Measurements from ENCODE around the gene GUCA1A. TPM values are rescaled to one million over a fixed set of nuclear protein-coding genes. Genes with fewer than 3 reads are reported as not detected.

The GUCA1A gene
- total RNA-seq, 1 donor from 2014 or later, result not detected

DNA sequence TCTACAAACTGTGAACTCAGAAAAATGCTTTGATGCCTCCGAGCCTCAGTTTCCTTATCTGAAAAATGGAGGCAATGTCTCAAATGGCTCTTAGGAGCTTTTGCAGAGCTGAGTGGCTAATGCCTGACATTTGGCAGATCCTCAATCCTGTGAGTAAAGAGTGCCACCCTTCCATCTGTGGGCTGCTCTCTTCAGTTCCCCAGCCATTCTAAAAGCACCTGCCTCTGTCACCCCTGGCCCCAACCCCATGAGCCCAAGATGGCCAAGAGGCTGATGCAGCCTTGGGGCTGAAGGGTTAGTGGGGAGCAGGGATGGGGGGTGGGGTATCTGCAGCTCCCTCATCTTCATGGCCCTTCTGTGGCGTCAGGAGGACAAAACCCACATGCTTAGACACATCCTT, 14.5 kb upstream of the GUCA1A start:
- no peak overlapping the region for H3K4me3 Mint-ChIP-seq
- TF ChIP-seq, protein P1, sequence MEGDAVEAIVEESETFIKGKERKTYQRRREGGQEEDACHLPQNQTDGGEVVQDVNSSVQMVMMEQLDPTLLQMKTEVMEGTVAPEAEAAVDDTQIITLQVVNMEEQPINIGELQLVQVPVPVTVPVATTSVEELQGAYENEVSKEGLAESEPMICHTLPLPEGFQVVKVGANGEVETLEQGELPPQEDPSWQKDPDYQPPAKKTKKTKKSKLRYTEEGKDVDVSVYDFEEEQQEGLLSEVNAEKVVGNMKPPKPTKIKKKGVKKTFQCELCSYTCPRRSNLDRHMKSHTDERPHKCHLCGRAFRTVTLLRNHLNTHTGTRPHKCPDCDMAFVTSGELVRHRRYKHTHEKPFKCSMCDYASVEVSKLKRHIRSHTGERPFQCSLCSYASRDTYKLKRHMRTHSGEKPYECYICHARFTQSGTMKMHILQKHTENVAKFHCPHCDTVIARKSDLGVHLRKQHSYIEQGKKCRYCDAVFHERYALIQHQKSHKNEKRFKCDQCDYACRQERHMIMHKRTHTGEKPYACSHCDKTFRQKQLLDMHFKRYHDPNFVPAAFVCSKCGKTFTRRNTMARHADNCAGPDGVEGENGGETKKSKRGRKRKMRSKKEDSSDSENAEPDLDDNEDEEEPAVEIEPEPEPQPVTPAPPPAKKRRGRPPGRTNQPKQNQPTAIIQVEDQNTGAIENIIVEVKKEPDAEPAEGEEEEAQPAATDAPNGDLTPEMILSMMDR (IDR thresholded peaks at IDR 0.05), result no peak
- ATAC-seq (ENCODE audit: low read depth) (no peak), DNase-seq (no peak)
- intact Hi-C loops (cut with micrococcal nuclease), result no loop called here
- H3K4me1 Mint-ChIP-seq, result no peaks in the 10 kb centered on the region
- ChIA-PET POLR2A (no interaction called here), CTCF (no interaction called here)
- no peaks in the 10 kb centered on the region for H3K36me3 Mint-ChIP-seq (ENCODE audit: low read depth)
- no peak overlapping the region for H3K27ac Mint-ChIP-seq
- H3K9me3 Mint-ChIP-seq, result no peaks in the 10 kb centered on the region
- peaks cover 11% of the 10 kb centered on the region for H3K27me3 Mint-ChIP-seq

DNA sequence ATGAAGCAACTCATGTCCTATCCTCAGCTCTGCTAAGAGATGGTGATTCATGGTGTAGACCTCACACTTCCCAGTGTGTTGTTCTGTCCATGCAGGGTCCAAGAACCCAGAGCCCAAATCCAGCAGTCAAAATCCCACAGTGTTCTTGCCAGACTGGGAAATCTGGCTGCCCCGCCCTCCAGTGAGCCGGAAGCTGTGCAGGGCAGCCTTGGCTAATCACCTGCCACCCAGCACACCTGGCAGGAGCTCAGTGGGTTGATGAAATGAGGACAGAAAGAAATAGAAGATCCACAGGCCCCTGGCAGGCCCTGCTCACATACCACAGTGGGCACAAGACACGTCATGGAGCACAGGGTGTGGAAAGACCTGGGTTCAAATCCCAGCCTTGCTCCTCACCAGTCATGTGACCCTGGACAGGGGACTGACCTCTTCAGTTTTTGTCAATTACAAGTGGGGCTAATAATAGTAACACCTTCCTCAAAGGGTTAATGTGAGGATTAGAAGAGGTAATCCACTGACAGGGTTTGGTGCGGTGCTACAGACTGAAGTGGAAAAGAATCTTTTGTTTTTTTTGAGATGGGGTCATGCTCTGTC, 13.6 kb upstream of the GUCA1A start:
- TF ChIP-seq, protein P1 (IDR thresholded peaks at IDR 0.05), result no peak
- H3K36me3 Mint-ChIP-seq (ENCODE audit: low read depth), result no peaks in the 10 kb centered on the region
- POLR2A ChIA-PET, result no interaction called here

DNA sequence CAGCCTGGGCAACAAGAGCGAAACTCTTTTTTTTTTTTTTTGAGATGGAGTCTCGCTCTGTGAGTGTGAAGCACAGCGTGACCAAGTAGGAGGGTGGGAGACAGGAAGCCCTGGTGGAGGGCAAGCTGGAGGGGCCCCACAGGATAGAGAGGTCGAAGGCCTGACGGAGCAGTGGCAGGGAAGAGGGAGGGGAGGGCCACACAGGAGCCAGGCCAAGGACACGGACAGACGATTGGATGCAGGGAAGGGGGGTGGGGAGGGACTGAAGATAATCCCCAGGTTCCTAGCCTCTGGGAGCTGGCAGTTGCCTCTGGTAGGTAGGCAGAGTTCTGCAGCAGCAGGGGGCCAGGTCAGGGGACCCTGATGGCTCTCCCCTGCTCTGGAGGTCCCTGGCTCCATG, 10.8 kb upstream of the GUCA1A start:
- Mint-ChIP-seq H3K27me3 (peaks cover 11% of the 10 kb centered on the region), H3K9me3 (no peaks in the 10 kb centered on the region), H3K36me3 (ENCODE audit: low read depth) (no peaks in the 10 kb centered on the region), H3K4me1 (no peaks in the 10 kb centered on the region), H3K4me3 (no peak overlapping the region), H3K27ac (no peak overlapping the region)
- TF ChIP-seq, protein P1 (IDR thresholded peaks at IDR 0.05), result no peak
- DNase-seq (no peak), ATAC-seq (ENCODE audit: low read depth) (no peak)
- intact Hi-C loops (cut with micrococcal nuclease), result no loop called here
- ChIA-PET CTCF (no interaction called here), POLR2A (no interaction called here)

More for the DNA sequence above, 13.6 kb upstream of the GUCA1A start:
- CTCF ChIA-PET, result no interaction called here
- ATAC-seq (ENCODE audit: low read depth) (no peak), DNase-seq (no peak)
- no peaks in the 10 kb centered on the region for H3K9me3 Mint-ChIP-seq
- H3K27me3 Mint-ChIP-seq, result peaks cover 11% of the 10 kb centered on the region
- intact Hi-C loops (cut with micrococcal nuclease), result no loop called here
- H3K4me1 Mint-ChIP-seq, result no peaks in the 10 kb centered on the region
- no peak overlapping the region for H3K27ac Mint-ChIP-seq
- no peak overlapping the region for H3K4me3 Mint-ChIP-seq

DNA sequence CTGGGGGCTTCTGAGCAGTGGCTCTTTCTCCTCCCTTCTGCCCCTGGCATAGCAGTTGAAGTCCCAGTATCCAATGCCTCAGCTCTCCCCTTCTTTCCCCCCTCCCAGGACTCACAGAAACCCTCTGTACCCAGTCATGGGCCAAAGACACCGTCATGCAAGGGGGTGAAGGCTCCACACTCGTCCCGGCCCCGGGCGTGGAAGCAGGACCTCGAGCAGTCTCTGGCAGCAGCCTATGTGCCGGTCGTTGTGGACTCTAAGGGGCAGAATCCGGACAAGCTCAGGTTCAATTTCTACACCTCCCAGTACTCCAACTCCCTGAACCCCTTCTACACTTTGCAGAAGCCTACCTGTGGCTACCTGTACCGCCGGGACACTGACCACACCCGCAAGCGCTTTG, 10.4 kb upstream of the GUCA1A start:
- H3K36me3 Mint-ChIP-seq (ENCODE audit: low read depth), result no peaks in the 10 kb centered on the region
- H3K4me1 Mint-ChIP-seq, result no peaks in the 10 kb centered on the region
- TF ChIP-seq, protein P1 (IDR thresholded peaks at IDR 0.05), result no peak
- H3K27me3 Mint-ChIP-seq, result peaks cover 11% of the 10 kb centered on the region
- H3K4me3 Mint-ChIP-seq, result no peak overlapping the region
- CTCF ChIA-PET, result no interaction called here
- H3K27ac Mint-ChIP-seq, result no peak overlapping the region
- ATAC-seq (ENCODE audit: low read depth) (no peak), DNase-seq (no peak)
- no peaks in the 10 kb centered on the region for H3K9me3 Mint-ChIP-seq
- POLR2A ChIA-PET, result no interaction called here
- intact Hi-C loops (cut with micrococcal nuclease), result no loop called here

DNA sequence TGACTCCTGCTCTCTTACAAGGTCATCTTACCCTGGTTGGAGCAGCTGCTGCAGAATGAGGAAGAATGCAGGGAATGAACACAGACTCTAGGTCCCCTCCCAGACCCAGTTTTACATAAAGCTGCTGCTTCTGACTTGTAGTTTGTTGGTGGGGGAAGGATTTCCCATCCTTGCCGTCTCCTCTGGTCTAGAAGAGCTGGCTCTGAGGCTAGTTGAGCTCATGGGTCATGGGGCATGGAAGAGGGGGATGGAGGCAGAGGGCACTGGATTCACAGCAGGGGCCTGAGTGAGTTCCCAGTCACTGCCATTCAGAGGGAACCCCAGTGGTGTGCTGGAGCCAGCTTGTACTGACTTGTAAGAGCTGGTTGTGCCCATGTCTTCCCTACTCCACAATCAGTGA, 9.2 kb upstream of the GUCA1A start:
- no peaks in the 10 kb centered on the region for H3K36me3 Mint-ChIP-seq (ENCODE audit: low read depth)
- H3K4me1 Mint-ChIP-seq, result no peaks in the 10 kb centered on the region
- no peak overlapping the region for H3K27ac Mint-ChIP-seq
- peaks cover 15% of the 10 kb centered on the region for H3K27me3 Mint-ChIP-seq
- H3K4me3 Mint-ChIP-seq, result no peak overlapping the region
- CTCF ChIA-PET, result interaction anchor here (1.8 kb wide), 1 partner anchor 120 kb away, joined by 4 read pairs; no protein-coding TSS in a partner anchor
- no peaks in the 10 kb centered on the region for H3K9me3 Mint-ChIP-seq
- TF ChIP-seq, protein P1 (IDR thresholded peaks at IDR 0.05), result no peak
- DNase-seq (no peak), ATAC-seq (ENCODE audit: low read depth) (no peak)
- POLR2A ChIA-PET, result interaction anchor here (0.5 to 0.7 kb wide), 2 partner anchors 9 to 45 kb away, joined by 3 to 4 read pairs; no protein-coding TSS in a partner anchor
- intact Hi-C loops (cut with micrococcal nuclease), result no loop called here

Data from activated B cell treated with CpG ODN at 0.5 μM for 24 hours (primary cell).